ENCODE measurements around the gene MAN2A1. TPM values are rescaled to one million over a fixed set of nuclear protein-coding genes. Genes with fewer than 3 reads are reported as not detected.

Gene MAN2A1
- total and polyA plus RNA-seq, 2 experiments from 2014 or later: 32.5 to 129 TPM

GRCh38 chr5:109898269-109899162 is 208.8 kb downstream of the MAN2A1 start:
- no peaks in the 10 kb centered on the region for H4K20me1 ChIP-seq (replicated peaks; ENCODE audit: insufficient read depth)
- H3K9me3 Mint-ChIP-seq: peaks cover 2% of the 10 kb centered on the region; the same call in 2 of the 3 replicates
- no peak for DNase-seq (ENCODE audit: low spot score)

More at GRCh38 chr5:109898269-109899162, 208.8 kb downstream of the MAN2A1 start:
- Mint-ChIP-seq H3K4me3 (no peak overlapping the region), H3K27me3 (ENCODE audit: insufficient read depth, low read depth, poor library complexity) (no peaks in the 10 kb centered on the region), H3K27ac (no peak overlapping the region), H3K4me1 (peaks cover 8% of the 10 kb centered on the region; the same call in 2 of the 3 replicates), H3K36me3 (ENCODE audit: low read depth) (no peaks in the 10 kb centered on the region)
- Histone ChIP-seq H3K4me1 (ENCODE audit: insufficient read depth) (no peaks in the 10 kb centered on the region), H3K27me3 (ENCODE audit: insufficient read depth) (no peaks in the 10 kb centered on the region), H3K36me3 (ENCODE audit: insufficient read depth) (no peaks in the 10 kb centered on the region; the same call in 1 of the 2 replicates), H3K4me2 (no peak overlapping the region), H3K79me2 (replicated peaks; ENCODE audit: insufficient read depth) (no peaks in the 10 kb centered on the region), H3F3A (replicated peaks; ENCODE audit: low read depth) (no peaks in the 10 kb centered on the region), H3K9me2 (ENCODE audit: insufficient read depth) (peaks cover 8% of the 10 kb centered on the region; the same call in 1 of the 2 replicates), H2AFZ (peak overlapping the region; percentile 78), H3K4me3 (no peak overlapping the region), H3K27ac (ENCODE audit: low read depth) (no peak overlapping the region)
- no peak for TF ChIP-seq CTCF (conservative IDR thresholded peaks at IDR 0.05; ENCODE audit: low read depth in 2 of 2)
- TF ChIP-seq POLR2AphosphoS5 (IDR thresholded peaks at IDR 0.05; ENCODE audit: low read depth): no peak
- TF ChIP-seq ETS1 (IDR thresholded peaks at IDR 0.05): no peak
- no peak for TF ChIP-seq STAT1 (IDR thresholded peaks at IDR 0.05; ENCODE audit: unreplicated experiment)
- no peak for TF ChIP-seq JUNB (IDR thresholded peaks at IDR 0.05; ENCODE audit: unreplicated experiment)
- no peak for TF ChIP-seq NANOG (IDR thresholded peaks at IDR 0.05; ENCODE audit: borderline replicate concordance)
- no peak for TF ChIP-seq ZNF462 (CRISPR knock-in tag; IDR thresholded peaks at IDR 0.05)
- no peak for TF ChIP-seq REST (IDR thresholded peaks at IDR 0.05; ENCODE audit: unreplicated experiment)
- TF ChIP-seq ZNF331 (CRISPR knock-in tag; IDR thresholded peaks at IDR 0.05; ENCODE audit: low read depth): no peak
- no peak for TF ChIP-seq CREB1 (CRISPR knock-in tag; IDR thresholded peaks at IDR 0.05; ENCODE audit: low read depth)
- no peak for TF ChIP-seq EZH2 (IDR thresholded peaks at IDR 0.05; ENCODE audit: low read depth, unreplicated experiment)
- TF ChIP-seq EZH2phosphoT487 (IDR thresholded peaks at IDR 0.05; ENCODE audit: unreplicated experiment): no peak
- TF ChIP-seq ZNF114 (CRISPR knock-in tag; IDR thresholded peaks at IDR 0.05): no peak
- no peak for ATAC-seq
